Naive thymus-derived CD4-positive, alpha-beta T cell (primary cell): Measurements from ENCODE around the gene SAMD8. TPM values are rescaled to one million over a fixed set of nuclear protein-coding genes. Genes with fewer than 3 reads are reported as not detected.

Experiments used
- ATAC-seq: fragments of 150-1000 bp; cut with Tn5 transposase; 2 replicates; pipeline ENCODE4 v1.10.0; 2021; ENCODE audit warnings: mild to moderate bottlenecking, moderate library complexity
- CTCF ChIA-PET: fragments of 350-600 bp; sonication (Branson Sonifier 250); formaldehyde crosslinking; loops from one replicate; lab custom pipeline; 2021; ENCODE audit warnings: antibody characterized with exemption; lab: Charles Lee
- POLR2A ChIA-PET: fragments of 350-600 bp; sonication (Branson Sonifier 250); formaldehyde crosslinking; loops from one replicate; lab custom pipeline; 2021; ENCODE audit warnings: antibody characterized with exemption, inconsistent platforms; lab: Charles Lee
- DNase-seq, 9 donors: peaks; one replicate each; pipeline versions ENCODE4 v3.0.0 to v3.0.0-alpha.2; 2020 to 2022; ENCODE audit warnings: mixed read lengths in 1 of 9
- H3K27ac ChIP-seq: one replicate; pipeline ENCODE4 v1.7.0; 2013; ENCODE audit warnings: mild to moderate bottlenecking, low read depth, low read length, moderate library complexity
- H3K27me3 ChIP-seq, 2 donors: one replicate each; pipeline ENCODE4 v1.7.0; 2013; ENCODE audit warnings: low read length in 2 of 2, mild to moderate bottlenecking in 2 of 2, moderate library complexity in 2 of 2; ENCODE audit not compliant: control insufficient read depth in 2 of 2, insufficient read depth in 2 of 2
- H3K36me3 ChIP-seq, 3 experiments: 1 replicate in 2 of 3; 2 replicates in 1 of 3; pipeline ENCODE4 v1.7.0; 2013; ENCODE audit warnings: low read length in 3 of 3, mild to moderate bottlenecking in 3 of 3, moderate library complexity in 1 of 3; ENCODE audit not compliant: insufficient read depth in 3 of 3, control insufficient read depth in 2 of 3
- H3K4me1 ChIP-seq, 2 donors: one replicate each; pipeline ENCODE4 v1.7.0; 2013; ENCODE audit warnings: low read length in 2 of 2, mild to moderate bottlenecking in 2 of 2, moderate library complexity in 1 of 2; ENCODE audit not compliant: control insufficient read depth in 2 of 2, insufficient read depth in 2 of 2
- H3K4me3 ChIP-seq: 2 replicates; pipeline ENCODE4 v1.7.0; 2013; ENCODE audit warnings: mild to moderate bottlenecking, low read length
- H3K9me3 ChIP-seq, 3 experiments: 1 replicate in 2 of 3; 2 replicates in 1 of 3; pipeline ENCODE4 v1.7.0; 2013; ENCODE audit warnings: low read length in 3 of 3; ENCODE audit not compliant: control insufficient read depth in 2 of 3
- H3K27ac Mint-ChIP-seq, 9 donors: one replicate each; pipeline ENCODE4 v1.8.0; 2020 to 2022; ENCODE audit warnings: mixed read lengths in 9 of 9, mild to moderate bottlenecking in 8 of 9, moderate library complexity in 5 of 9, inconsistent platforms in 2 of 9
- H3K27me3 Mint-ChIP-seq, 5 donors: one replicate each; pipeline ENCODE4 v1.8.0; 2021 to 2022; ENCODE audit warnings: mixed read lengths in 5 of 5, mild to moderate bottlenecking in 1 of 5
- H3K36me3 Mint-ChIP-seq, 5 donors: one replicate each; pipeline ENCODE4 v1.8.0; 2020 to 2022; ENCODE audit warnings: mixed read lengths in 5 of 5, mild to moderate bottlenecking in 3 of 5, inconsistent platforms in 1 of 5
- H3K4me1 Mint-ChIP-seq, 7 donors: one replicate each; pipeline ENCODE4 v1.8.0; 2020 to 2022; ENCODE audit warnings: mixed read lengths in 7 of 7, mild to moderate bottlenecking in 3 of 7, inconsistent platforms in 1 of 7
- H3K4me3 Mint-ChIP-seq, 10 donors: one replicate each; pipeline ENCODE4 v1.8.0; 2020 to 2022; ENCODE audit warnings: mild to moderate bottlenecking in 10 of 10, mixed read lengths in 10 of 10, moderate library complexity in 6 of 10, inconsistent platforms in 2 of 10
- H3K9me3 Mint-ChIP-seq, 11 donors: one replicate each; pipeline ENCODE4 v1.8.0; 2020 to 2022; ENCODE audit warnings: mixed read lengths in 11 of 11, mild to moderate bottlenecking in 4 of 11, inconsistent platforms in 1 of 11, moderate library complexity in 1 of 11
- intact Hi-C, 2 donors: fragments of 100-400 bp; cut with micrococcal nuclease; formaldehyde crosslinking; loops; one replicate each; pipeline ENCODE4 v1.15.1; 2023
- polyA plus RNA-seq, 2 donors: library from polyadenylated mRNA; unstranded; fragments of 300-500 nt; fragmentation: Illumina TruSeq; gene quantifications; one replicate each; pipeline ENCODE4 v1.2.3, GENCODE V29; 2021
- total RNA-seq, 6 experiments: library from RNA in 5 of 6; stranded (reverse) in 5 of 6; gene quantifications; 1 replicate in 5 of 6; 2 replicates in 1 of 6; pipeline ENCODE4 v1.2.3 and lab custom pipeline; 2021 to 2026

Gene SAMD8
- 10 to 100 TPM; 14.8 to 31.7 (median 17.5) TPM for total RNA-seq
- polyA plus RNA-seq = 1 to 10 TPM; 4.5 to 5.5 TPM
- 52.5 reads per million, percentile 72 among the genes with 10 or more reads in this experiment for total RNA-seq (lab: John Stamatoyannopoulos, UW)

DNA sequence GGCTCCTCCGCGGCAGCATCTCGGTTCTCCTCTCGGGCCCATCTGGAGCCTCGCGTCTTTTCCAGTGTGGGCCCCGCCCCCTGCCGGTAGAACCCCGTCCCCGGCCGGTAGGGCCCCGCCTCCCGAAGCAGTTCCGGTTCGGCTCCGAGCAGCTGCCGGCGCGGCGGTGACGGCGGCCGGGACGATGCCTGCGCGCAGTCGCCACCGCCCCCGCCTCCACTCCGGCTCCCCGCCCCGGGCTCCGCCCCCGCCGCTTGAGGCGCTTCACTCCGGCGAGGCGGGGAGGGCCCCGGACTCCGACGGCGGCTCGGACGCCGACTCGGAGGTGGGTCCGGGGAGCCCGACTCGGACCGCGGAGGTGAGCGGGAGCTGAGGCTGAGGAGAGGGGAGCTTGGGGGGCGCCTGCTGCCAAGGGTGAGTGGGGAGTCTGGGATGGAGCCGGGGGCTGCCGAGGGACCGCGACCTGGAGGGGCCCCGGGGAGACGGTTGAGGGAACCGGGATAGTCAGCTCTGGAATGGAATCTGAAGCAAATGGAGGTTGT, at the start of gene SAMD8:
SAMD8 (plus strand) TSS at position 292 of the 542 bp plus-strand sequence. CDS start 38,873 bp downstream, outside the sequence.
- H3K4me1 Mint-ChIP-seq = peaks cover 33 to 66% (median 62%) of the 10 kb centered on the region in 7 donors
- CTCF ChIA-PET = interaction anchor here (1.1 to 1.5 kb wide), 2 partner anchors 77 to 125 kb away, joined by 4 to 5 read pairs; partner anchors contain the start of gene COMTD1

DNA sequence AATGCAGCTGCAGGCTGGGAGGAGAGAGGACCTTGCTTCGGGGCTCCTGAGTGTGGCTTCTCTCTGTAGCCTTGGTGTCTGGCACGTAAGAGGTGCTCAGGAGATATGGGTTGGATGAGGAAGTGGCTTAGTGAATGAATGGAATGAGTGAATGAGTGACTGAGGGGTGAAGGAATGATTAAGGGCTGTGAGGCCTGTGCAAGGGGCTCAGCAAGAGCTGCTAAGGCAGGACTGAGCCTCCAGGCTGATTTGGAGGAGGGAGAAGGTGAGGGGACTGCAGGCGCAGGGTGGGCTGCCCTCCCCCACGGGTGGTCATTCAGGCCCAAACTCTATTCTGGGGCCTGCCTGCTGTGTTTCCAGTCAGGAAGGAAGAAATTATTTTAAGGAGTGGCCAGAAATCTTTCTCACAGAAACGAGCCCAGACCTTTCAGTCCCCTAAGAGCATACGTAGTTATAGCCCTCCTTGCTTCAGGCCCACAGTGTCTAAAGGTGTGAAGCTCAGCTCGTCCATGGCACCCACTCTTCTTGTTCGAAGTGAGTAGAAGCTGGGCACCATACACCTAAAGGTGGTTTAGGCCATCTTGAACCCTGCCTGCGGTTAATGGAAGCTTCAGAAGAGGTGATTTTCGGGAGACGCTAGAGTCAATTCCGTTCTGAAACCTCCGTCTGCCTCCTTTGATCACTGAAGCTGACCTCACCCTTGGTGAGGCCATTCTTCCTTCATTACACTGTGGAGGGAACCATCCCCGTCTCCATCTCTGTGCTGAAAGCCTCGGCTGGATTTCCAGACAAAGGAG, 49.5 kb upstream of the SAMD8 start:
- intact Hi-C loops = no loop called here
- no peaks in the 10 kb centered on the region for H3K27me3 Mint-ChIP-seq
- DNase-seq (no peak), ATAC-seq (no peak)
- ChIA-PET POLR2A (no interaction called here), CTCF (no interaction called here)
- no peaks in the 10 kb centered on the region for H3K36me3 ChIP-seq
- H3K27me3 ChIP-seq = no peaks in the 10 kb centered on the region
- peaks cover 0 to 1% (median 0%) of the 10 kb centered on the region in 11 donors for H3K9me3 Mint-ChIP-seq
- H3K4me3 ChIP-seq = no peak overlapping the region
- H3K4me1 Mint-ChIP-seq = no peaks in the 10 kb centered on the region
- no peak overlapping the region for H3K4me3 Mint-ChIP-seq
- no peaks in the 10 kb centered on the region for H3K4me1 ChIP-seq
- H3K36me3 Mint-ChIP-seq = no peaks in the 10 kb centered on the region
- H3K27ac ChIP-seq = no peak overlapping the region
- H3K27ac Mint-ChIP-seq = peak overlapping the region in 1 of 9 donors; percentile 72
- no peaks in the 10 kb centered on the region for H3K9me3 ChIP-seq

More for the DNA sequence above, at the start of gene SAMD8:
- ATAC-seq (peak; percentile 92), DNase-seq (peak; percentile 90 to 98 (median 94))
- Mint-ChIP-seq H3K27ac (peak within 1 kb of the TSS; percentile 86 to 98 (median 94)), H3K36me3 (peaks cover 0 to 2% (median 0%) of the 10 kb centered on the region in 5 donors), H3K4me3 (peak within 1 kb of the TSS; percentile 81 to 98 (median 90)), H3K27me3 (no peaks in the 10 kb centered on the region), H3K9me3 (no peaks in the 10 kb centered on the region)
- POLR2A ChIA-PET = interaction anchor here (0.6 to 5.0 kb wide), 12 partner anchors 9 to 1339 kb away, joined by 3 to 28 read pairs (median 4); partner anchors contain the start of genes ADK, AP3M1, COMTD1 and VDAC2
- peaks cover 14 to 16% of the 10 kb centered on the region in 2 donors for H3K4me1 ChIP-seq
- intact Hi-C loops = loop anchor here (1.0 to 10.0 kb wide), 17 partner anchors 36 to 1754 kb away; partner anchors contain the start of genes ADK (in 2 of the 2), VDAC2 (in 2 of the 2), CFAP70 (in 1 of the 2) and KAT6B (in 1 of the 2)
- no peaks in the 10 kb centered on the region for H3K36me3 ChIP-seq
- no peaks in the 10 kb centered on the region for H3K27me3 ChIP-seq
- H3K4me3 ChIP-seq = peak within 1 kb of the TSS; percentile 90
- H3K27ac ChIP-seq = peak within 1 kb of the TSS; percentile 89
- H3K9me3 ChIP-seq = no peaks in the 10 kb centered on the region

DNA sequence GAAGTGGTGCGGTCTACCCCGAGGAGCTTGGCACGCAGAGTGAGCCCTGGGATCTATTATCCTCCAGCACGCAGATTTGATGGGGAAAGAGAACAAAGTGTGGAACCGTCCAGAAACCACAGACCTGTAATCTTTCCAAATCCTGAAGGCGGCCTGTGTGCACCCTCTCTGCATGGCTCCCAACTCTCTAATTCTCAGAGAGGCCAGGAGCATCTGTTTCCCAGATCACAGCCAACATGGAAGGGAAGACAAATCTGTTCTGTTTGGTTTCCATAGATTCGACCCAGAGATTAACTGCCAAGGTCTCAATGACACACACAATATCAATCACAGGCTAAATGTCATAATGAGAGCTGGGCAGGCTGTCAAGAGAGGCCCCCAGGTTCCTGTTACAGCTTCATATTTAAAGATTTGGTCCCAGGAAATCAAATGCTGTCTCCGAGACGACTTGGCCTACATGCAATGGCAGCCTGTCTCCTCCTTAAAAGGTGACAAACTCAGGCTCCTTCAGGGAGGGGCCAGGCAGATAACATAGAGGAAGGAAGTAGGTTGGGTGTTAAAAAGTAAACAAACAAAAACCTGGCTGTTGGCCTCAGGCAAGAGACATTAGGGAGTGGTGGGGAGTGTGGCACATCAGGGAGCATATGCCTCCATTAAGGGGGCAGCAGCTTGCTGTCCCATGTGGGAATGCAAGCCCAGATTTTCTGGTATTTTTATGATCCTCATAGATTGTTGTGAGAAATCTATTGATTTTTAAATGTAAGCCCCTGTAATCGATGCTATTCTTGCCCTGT, 48.8 kb upstream of the SAMD8 start:
- DNase-seq = no peak
- H3K4me1 ChIP-seq = no peaks in the 10 kb centered on the region
- Mint-ChIP-seq H3K9me3 (peaks cover 0 to 1% (median 0%) of the 10 kb centered on the region in 11 donors), H3K27ac (peak overlapping the region in 1 of 9 donors; percentile 72), H3K27me3 (no peaks in the 10 kb centered on the region), H3K4me1 (no peaks in the 10 kb centered on the region), H3K4me3 (no peak overlapping the region), H3K36me3 (no peaks in the 10 kb centered on the region)
- H3K27me3 ChIP-seq = no peaks in the 10 kb centered on the region
- ATAC-seq = no peak
- H3K27ac ChIP-seq = no peak overlapping the region
- no peaks in the 10 kb centered on the region for H3K36me3 ChIP-seq
- POLR2A ChIA-PET = interaction anchor here (0.5 to 0.6 kb wide), 2 partner anchors 31 to 71 kb away, joined by 3 to 4 read pairs; no protein-coding TSS in a partner anchor
- no peak overlapping the region for H3K4me3 ChIP-seq
- CTCF ChIA-PET = no interaction called here
- H3K9me3 ChIP-seq = no peaks in the 10 kb centered on the region
- intact Hi-C loops = no loop called here

DNA sequence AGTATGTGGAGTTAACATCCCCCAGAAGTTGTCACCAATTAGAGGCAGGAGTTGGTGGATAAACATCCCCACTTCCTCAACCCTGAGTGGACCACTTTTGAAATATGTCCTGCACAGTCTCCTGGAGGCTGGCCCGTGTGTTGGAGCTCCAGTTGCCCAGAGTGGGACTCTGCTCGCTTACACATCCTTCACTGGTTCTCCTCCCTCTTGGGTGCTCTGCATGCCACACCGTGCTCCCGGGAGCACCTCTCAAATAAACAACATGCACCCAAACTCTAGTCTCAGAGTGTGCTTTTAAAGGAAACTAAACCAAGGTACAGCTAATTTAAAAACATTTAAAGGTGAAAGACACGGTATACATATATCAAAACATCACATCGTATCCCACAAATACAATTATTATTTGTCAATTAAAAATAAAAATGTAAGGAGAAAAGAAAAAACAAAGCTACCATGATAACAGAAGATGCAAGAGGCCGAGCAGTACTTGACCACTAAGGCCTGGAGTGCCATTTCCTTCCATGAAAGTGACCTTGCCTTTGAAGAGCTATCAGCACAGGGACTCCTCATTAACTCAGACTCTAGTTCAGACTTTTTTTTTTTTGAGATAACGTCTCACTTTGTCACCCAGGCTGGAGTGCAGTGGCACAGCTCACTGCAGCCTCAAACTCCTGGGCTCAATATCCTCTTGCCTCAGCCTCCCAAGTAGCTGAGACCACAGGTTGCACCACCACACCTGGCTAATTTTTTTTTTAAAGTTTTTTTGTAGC, 47.8 kb upstream of the SAMD8 start:
- ChIA-PET POLR2A (interaction anchor here (0.5 to 0.7 kb wide), 3 partner anchors 8 to 72 kb away, joined by 3 to 4 read pairs (median 4); no protein-coding TSS in a partner anchor), CTCF (interaction anchor here (0.6 kb wide), 1 partner anchor 143 kb away, joined by 3 read pairs; no protein-coding TSS in a partner anchor)
- no peaks in the 10 kb centered on the region for H3K36me3 Mint-ChIP-seq
- intact Hi-C loops = no loop called here
- no peak overlapping the region for H3K27ac Mint-ChIP-seq
- ATAC-seq (no peak), DNase-seq (no peak)
- no peaks in the 10 kb centered on the region for H3K4me1 Mint-ChIP-seq
- no peaks in the 10 kb centered on the region for H3K4me1 ChIP-seq
- no peaks in the 10 kb centered on the region for H3K27me3 Mint-ChIP-seq
- no peaks in the 10 kb centered on the region for H3K36me3 ChIP-seq
- H3K4me3 Mint-ChIP-seq = no peak overlapping the region
- no peak overlapping the region for H3K4me3 ChIP-seq
- peaks cover 0 to 1% (median 0%) of the 10 kb centered on the region in 11 donors for H3K9me3 Mint-ChIP-seq
- no peak overlapping the region for H3K27ac ChIP-seq
- H3K27me3 ChIP-seq = no peaks in the 10 kb centered on the region
- no peaks in the 10 kb centered on the region for H3K9me3 ChIP-seq

DNA sequence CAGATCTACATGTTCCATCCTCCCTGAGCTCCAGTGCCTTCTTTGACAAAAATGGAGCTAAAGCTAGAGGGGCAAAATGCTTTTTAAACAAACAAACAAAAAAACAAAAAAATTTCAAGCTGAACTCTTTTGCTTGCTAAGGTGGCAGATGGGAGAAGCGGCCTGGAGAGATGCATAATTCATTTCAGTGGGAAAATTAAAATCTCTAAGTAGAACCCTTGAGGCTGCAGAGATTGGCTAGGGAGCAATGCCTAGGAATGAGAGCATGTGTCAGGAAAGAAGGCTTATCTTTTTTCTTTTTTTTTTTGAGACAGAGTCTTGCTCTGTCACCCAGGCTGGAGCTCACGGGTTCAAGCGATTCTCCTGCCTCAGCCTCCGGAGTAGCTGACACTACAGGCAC, 46.4 kb upstream of the SAMD8 start:
- ChIA-PET POLR2A (interaction anchor here (0.7 kb wide), 1 partner anchor 101 kb away, joined by 3 read pairs; no protein-coding TSS in a partner anchor), CTCF (no interaction called here)
- H3K9me3 Mint-ChIP-seq = peaks cover 0 to 1% (median 0%) of the 10 kb centered on the region in 11 donors
- intact Hi-C loops = no loop called here
- Histone ChIP-seq H3K9me3 (no peaks in the 10 kb centered on the region), H3K27me3 (no peaks in the 10 kb centered on the region), H3K27ac (no peak overlapping the region), H3K4me1 (no peaks in the 10 kb centered on the region), H3K36me3 (no peaks in the 10 kb centered on the region), H3K4me3 (no peak overlapping the region)
- no peaks in the 10 kb centered on the region for H3K36me3 Mint-ChIP-seq
- no peaks in the 10 kb centered on the region for H3K27me3 Mint-ChIP-seq
- H3K27ac Mint-ChIP-seq = peak overlapping the region in 1 of 9 donors; percentile 42
- H3K4me3 Mint-ChIP-seq = no peak overlapping the region
- no peak for DNase-seq
- no peak for ATAC-seq
- H3K4me1 Mint-ChIP-seq = peaks cover 0 to 1% (median 0%) of the 10 kb centered on the region in 7 donors
